GM06990 (cell line): ENCODE data around the gene LCN12.
"Not testable (repeated sequence)": the region's sequence is repeated elsewhere in the genome, so short reads cannot be mapped to it uniquely, and the experiment has no call there.

ENCODE experiments used
- DNase-seq: peaks from one replicate; pipeline ENCODE4 v3.0.0-alpha.2; 2011; ENCODE audit not compliant: insufficient read length; ENCODE audit errors: extremely low read depth
- H3K27me3 ChIP-seq: replicated peaks from 2 replicates; pipeline ENCODE4 v1.6.0; 2011; ENCODE audit warnings: low read length; ENCODE audit not compliant: control insufficient read depth, insufficient read depth
- H3K36me3 ChIP-seq: 2 replicates; pipeline ENCODE4 v1.5.1; 2011; ENCODE audit warnings: low read length; ENCODE audit not compliant: control insufficient read depth, insufficient read depth
- H3K4me3 ChIP-seq: replicated peaks from 2 replicates; pipeline ENCODE4 v1.5.1; 2011; ENCODE audit warnings: low read depth, mild to moderate bottlenecking, control low read depth, low read length
- CTCF ChIP-seq: IDR thresholded peaks from 2 replicates; pipeline ENCODE4 v1.5.1; 2011; ENCODE audit warnings: low read length, control low read depth, mild to moderate bottlenecking, inconsistent platforms; ENCODE audit not compliant: insufficient read depth, poor library complexity, severe bottlenecking

LCN12 gene

GRCh38 chr9:137000177-137000930, 48.3 kb downstream of the LCN12 start:
- no peaks in the 10 kb centered on the region for H3K36me3 ChIP-seq
- TF ChIP-seq CTCF, result no peak
- DNase-seq, result peak; percentile 69
- H3K4me3 ChIP-seq, result no peak overlapping the region
- H3K27me3 ChIP-seq, result no peaks in the 10 kb centered on the region; the same call in 1 of the 2 replicates

- TF ChIP-seq CTCF, result no peak
- no peaks in the 10 kb centered on the region for H3K36me3 ChIP-seq
- DNase-seq, result no peak
- H3K4me3 ChIP-seq, result no peak overlapping the region
- H3K27me3 ChIP-seq, result no peaks in the 10 kb centered on the region; the same call in 1 of the 2 replicates
Measured at GRCh38 chr9:137001857-137002645, 50.0 kb downstream of the LCN12 start.

GRCh38 chr9:137002646-137003041, 50.6 kb downstream of the LCN12 start:
- H3K36me3 ChIP-seq, result no peaks in the 10 kb centered on the region
- H3K27me3 ChIP-seq, result no peaks in the 10 kb centered on the region; the same call in 1 of the 2 replicates
- no peak overlapping the region for H3K4me3 ChIP-seq
- DNase-seq, result no peak
- TF ChIP-seq CTCF, result no peak

- not testable (repeated sequence) for H3K27me3 ChIP-seq, H3K36me3 ChIP-seq, DNase-seq, H3K4me3 ChIP-seq
- TF ChIP-seq CTCF, result peak; percentile 37
Measured at GRCh38 chr9:137004285-137004684, 52.2 kb downstream of the LCN12 start.
